ENCODE results near the gene HUS1B. TPM values are rescaled to one million over a fixed set of nuclear protein-coding genes. Genes with fewer than 3 reads are reported as not detected.
"Not testable (repeated sequence)": the region's sequence is repeated elsewhere in the genome, so short reads cannot be mapped to it uniquely, and the experiment has no call there.

HUS1B gene
- polyA plus RNA-seq, 3 donors, result 0.23 to 0.73 TPM; not detected in 1

- Histone ChIP-seq H3K9me3 (replicated peaks in 1 of 2; ENCODE audit: control insufficient read depth in 1 of 2, insufficient read depth in 1 of 2, low read length in 2 of 2) (no peaks in the 10 kb centered on the region), H3K27ac (ENCODE audit: low read depth in 1 of 2, low read length in 2 of 2) (no peak overlapping the region), H3K4me3 (replicated peaks in 1 of 3; ENCODE audit: low read depth in 2 of 3, low read length in 3 of 3) (no peak overlapping the region), H4K20me1 (ENCODE audit: insufficient read depth, low read length) (no peaks in the 10 kb centered on the region), H3K4me2 (replicated peaks; ENCODE audit: extremely low read depth, low read length, poor library complexity, severe bottlenecking) (no peak overlapping the region), H3K9ac (ENCODE audit: insufficient read depth, low read length, poor library complexity, severe bottlenecking) (no peak overlapping the region), H2AFZ (ENCODE audit: insufficient read depth, low read depth, low read length, poor library complexity, severe bottlenecking) (no peak overlapping the region), H3K79me2 (ENCODE audit: insufficient read depth, low read length) (no peaks in the 10 kb centered on the region), H3K36me3 (replicated peaks in 1 of 2; ENCODE audit: control insufficient read depth in 1 of 2, insufficient read depth in 2 of 2, low read length in 2 of 2) (no peaks in the 10 kb centered on the region), H3K4me1 (ENCODE audit: control insufficient read depth in 1 of 2, insufficient read depth in 2 of 2, low read length in 2 of 2) (no peaks in the 10 kb centered on the region), H3K27me3 (ENCODE audit: control insufficient read depth in 2 of 2, insufficient read depth in 2 of 2, low read length in 2 of 2) (peaks cover 2 to 11% of the 10 kb centered on the region in 2 donors)
- 67% methylated on average over 3 of the region's 6 CpGs for WGBS (ENCODE audit: insufficient coverage)
- H3K36me3 Mint-ChIP-seq, result no peaks in the 10 kb centered on the region
- H3K4me1 Mint-ChIP-seq, result no peaks in the 10 kb centered on the region
- peaks cover 0 to 6% (median 3%) of the 10 kb centered on the region in 7 donors for H3K9me3 Mint-ChIP-seq
- peaks cover 6 to 21% (median 7%) of the 10 kb centered on the region in 3 donors for H3K27me3 Mint-ChIP-seq (ENCODE audit: low read depth in 3 of 3)
- DNase-seq, result no peak
- TF ChIP-seq, protein P1, sequence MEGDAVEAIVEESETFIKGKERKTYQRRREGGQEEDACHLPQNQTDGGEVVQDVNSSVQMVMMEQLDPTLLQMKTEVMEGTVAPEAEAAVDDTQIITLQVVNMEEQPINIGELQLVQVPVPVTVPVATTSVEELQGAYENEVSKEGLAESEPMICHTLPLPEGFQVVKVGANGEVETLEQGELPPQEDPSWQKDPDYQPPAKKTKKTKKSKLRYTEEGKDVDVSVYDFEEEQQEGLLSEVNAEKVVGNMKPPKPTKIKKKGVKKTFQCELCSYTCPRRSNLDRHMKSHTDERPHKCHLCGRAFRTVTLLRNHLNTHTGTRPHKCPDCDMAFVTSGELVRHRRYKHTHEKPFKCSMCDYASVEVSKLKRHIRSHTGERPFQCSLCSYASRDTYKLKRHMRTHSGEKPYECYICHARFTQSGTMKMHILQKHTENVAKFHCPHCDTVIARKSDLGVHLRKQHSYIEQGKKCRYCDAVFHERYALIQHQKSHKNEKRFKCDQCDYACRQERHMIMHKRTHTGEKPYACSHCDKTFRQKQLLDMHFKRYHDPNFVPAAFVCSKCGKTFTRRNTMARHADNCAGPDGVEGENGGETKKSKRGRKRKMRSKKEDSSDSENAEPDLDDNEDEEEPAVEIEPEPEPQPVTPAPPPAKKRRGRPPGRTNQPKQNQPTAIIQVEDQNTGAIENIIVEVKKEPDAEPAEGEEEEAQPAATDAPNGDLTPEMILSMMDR (IDR thresholded peaks at IDR 0.05), result no peak
- intact Hi-C loops (cut with micrococcal nuclease), result no loop called here
- no peak overlapping the region for H3K27ac Mint-ChIP-seq
- H3K4me3 Mint-ChIP-seq, result no peak overlapping the region
Measured at GRCh38 chr6:699319-699718, 42.4 kb upstream of the HUS1B start.

DNA sequence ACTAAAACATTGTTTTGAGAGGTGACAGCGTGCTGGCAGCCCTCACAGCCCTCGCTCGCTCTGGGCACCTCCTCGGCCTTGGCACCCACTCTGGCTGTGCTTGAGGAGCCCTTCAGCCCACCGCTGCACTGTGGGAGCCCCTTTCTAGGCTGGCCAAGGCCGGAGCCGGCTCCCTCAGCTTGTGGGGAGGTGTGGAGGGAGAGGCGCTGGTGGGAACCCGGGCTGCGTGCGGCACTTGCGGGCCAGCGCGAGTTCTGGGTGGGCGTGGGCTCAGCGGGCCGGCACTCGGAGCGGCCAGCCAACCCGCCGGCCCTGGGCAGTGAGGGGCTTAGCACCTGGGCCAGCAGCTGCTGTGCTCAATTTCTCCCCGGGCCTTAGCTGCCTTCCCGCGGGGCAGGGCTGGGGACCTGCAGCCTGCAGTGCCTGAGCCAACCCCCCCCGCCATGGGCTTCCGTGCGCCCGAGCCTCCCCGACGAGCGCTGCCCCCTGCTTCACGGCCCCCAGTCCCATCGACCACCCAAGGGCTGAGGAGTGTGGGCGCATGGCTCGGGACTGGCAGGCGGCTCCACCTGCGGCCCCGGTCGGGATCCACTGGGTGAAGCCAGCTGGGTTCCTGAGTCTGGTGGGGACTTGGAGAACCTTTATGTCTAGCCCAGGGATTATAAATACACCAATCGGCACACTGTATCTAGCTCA, 37.7 kb upstream of the HUS1B start:
- Histone ChIP-seq H3K4me1 (ENCODE audit: control insufficient read depth in 1 of 2, insufficient read depth in 2 of 2, low read length in 2 of 2) (peaks cover 17 to 18% of the 10 kb centered on the region in 2 donors), H3K79me2 (ENCODE audit: insufficient read depth, low read length) (peaks cover 24% of the 10 kb centered on the region), H4K20me1 (ENCODE audit: insufficient read depth, low read length) (peaks cover 16% of the 10 kb centered on the region)
- WGBS (ENCODE audit: insufficient coverage), result 97% methylated on average over 32 of the region's 40 CpGs
- H2AFZ ChIP-seq (ENCODE audit: insufficient read depth, low read depth, low read length, poor library complexity, severe bottlenecking); H3K4me2 ChIP-seq (replicated peaks; ENCODE audit: extremely low read depth, low read length, poor library complexity, severe bottlenecking); H3K27me3 Mint-ChIP-seq (ENCODE audit: low read depth in 3 of 3); H3K9me3 ChIP-seq (replicated peaks in 1 of 2; ENCODE audit: control insufficient read depth in 1 of 2, insufficient read depth in 1 of 2, low read length in 2 of 2); intact Hi-C loops (cut with micrococcal nuclease); H3K4me3 ChIP-seq (replicated peaks in 1 of 3; ENCODE audit: low read depth in 2 of 3, low read length in 3 of 3); H3K9ac ChIP-seq (ENCODE audit: insufficient read depth, low read length, poor library complexity, severe bottlenecking); H3K4me3 Mint-ChIP-seq; DNase-seq; H3K36me3 ChIP-seq (replicated peaks in 1 of 2; ENCODE audit: control insufficient read depth in 1 of 2, insufficient read depth in 2 of 2, low read length in 2 of 2); H3K9me3 Mint-ChIP-seq; H3K27ac Mint-ChIP-seq; H3K27ac ChIP-seq (ENCODE audit: low read depth in 1 of 2, low read length in 2 of 2); H3K27me3 ChIP-seq (ENCODE audit: control insufficient read depth in 2 of 2, insufficient read depth in 2 of 2, low read length in 2 of 2); H3K36me3 Mint-ChIP-seq: not testable (repeated sequence)
- H3K4me1 Mint-ChIP-seq, result peaks cover 22% of the 10 kb centered on the region

Measured in CD14-positive monocyte (primary cell).